Frontal cortex (tissue), 4 donors: ENCODE data around the gene NARF. TPM values are rescaled to one million over a fixed set of nuclear protein-coding genes. Genes with fewer than 3 reads are reported as not detected.
A peak's percentile ranks its signal among the peaks of the same experiment; 100 is the strongest.
"Not testable (repeated sequence)": the region's sequence is repeated elsewhere in the genome, so short reads cannot be mapped to it uniquely, and the experiment has no call there.

Experiments used
- DNase-seq, 2 donors: peaks; one replicate each; pipeline ENCODE4 v3.0.0; 2012; ENCODE audit warnings: low spot score in 2 of 2
- FAIRE-seq: peaks from 2 replicates; lab custom pipeline; 2012; peaks lifted over from hg19 to GRCh38; lab: Jason Lieb, UNC
- total RNA-seq: library from RNA; depleted of rRNA; stranded (reverse); fragments of >200 nt; gene quantifications from one replicate; pipeline ENCODE4 v1.2.3, GENCODE V29; 2014
- donor health status: control.
- donor health status: control.
- donor health status: control.

NARF gene
- total RNA-seq: 42.8 TPM

- no peak for FAIRE-seq
- DNase-seq: peak; percentile 99 to 100
Measured at GRCh38 chr17:82458179-82458884, at the start of gene NARF. Gene NARF, plus strand, starts transcription at chr17:82458741. Its CDS starts 63 bp downstream, at chr17:82458804.

- no peak for FAIRE-seq
- no peak for DNase-seq
Measured at GRCh38 chr17:82408938-82409318, 49.6 kb upstream of the NARF start.

GRCh38 chr17:82410014-82410716 is 48.4 kb upstream of the NARF start:
- FAIRE-seq (no peak), DNase-seq (no peak)

- no peak for FAIRE-seq
- DNase-seq: no peak
Measured at GRCh38 chr17:82411396-82412053, 47.0 kb upstream of the NARF start.

- not testable (repeated sequence) for DNase-seq, FAIRE-seq
Measured at GRCh38 chr17:82412081-82412480, 46.5 kb upstream of the NARF start.

GRCh38 chr17:82412535-82413520 is 45.7 kb upstream of the NARF start:
- DNase-seq: no peak
- no peak for FAIRE-seq

GRCh38 chr17:82414548-82415281 is 43.8 kb upstream of the NARF start:
- FAIRE-seq: no peak
- DNase-seq: peak; percentile 80 to 83

- DNase-seq (no peak), FAIRE-seq (no peak)
Measured at GRCh38 chr17:82415336-82415735, 43.2 kb upstream of the NARF start.

GRCh38 chr17:82415786-82416185 is 42.8 kb upstream of the NARF start:
- FAIRE-seq (no peak), DNase-seq (no peak)

- no peak for DNase-seq
- FAIRE-seq: no peak
Measured at GRCh38 chr17:82416264-82416663, 42.3 kb upstream of the NARF start.

- DNase-seq: no peak
- FAIRE-seq: no peak
Measured at GRCh38 chr17:82416771-82417170, 41.8 kb upstream of the NARF start.

- no peak for FAIRE-seq
Measured at GRCh38 chr17:82418001-82418986, 40.2 kb upstream of the NARF start, which contains the start of the genes HEXD and OGFOD3. Gene HEXD, plus strand, starts transcription at chr17:82418347. Its CDS starts 1,453 bp downstream, at chr17:82419800. Gene OGFOD3, minus strand, starts transcription at chr17:82418586. Its CDS starts 101 bp downstream, at chr17:82418485.

GRCh38 chr17:82419540-82419939 is 39.0 kb upstream of the NARF start:
- FAIRE-seq (no peak), DNase-seq (no peak)

More at GRCh38 chr17:82418001-82418986, 40.2 kb upstream of the NARF start, which contains the start of the genes HEXD and OGFOD3:
- peak; percentile 99 for DNase-seq

GRCh38 chr17:82424001-82424862 is 34.3 kb upstream of the NARF start:
- FAIRE-seq: no peak
- DNase-seq: no peak

- DNase-seq (no peak), FAIRE-seq (no peak)
Measured at GRCh38 chr17:82424863-82425159, 33.7 kb upstream of the NARF start.

GRCh38 chr17:82428546-82428945 is 30.0 kb upstream of the NARF start:
- FAIRE-seq (no peak), DNase-seq (no peak)

- DNase-seq: no peak
- no peak for FAIRE-seq
Measured at GRCh38 chr17:82429824-82430223, 28.7 kb upstream of the NARF start.
